Left ventricle myocardium inferior (tissue), 1 donor: ENCODE data around the gene EPO. TPM values are rescaled to one million over a fixed set of nuclear protein-coding genes. Genes with fewer than 3 reads are reported as not detected.

ENCODE experiments used
- DNase-seq: peaks from one replicate; pipeline ENCODE4 v3.0.0-alpha.2; 2020
- H3K27ac ChIP-seq: fragments of 200-600 bp; replicated peaks from 2 replicates; pipeline ENCODE4 v1.8.0; 2021
- H3K27me3 ChIP-seq: fragments of 200-600 bp; 2 replicates; pipeline ENCODE4 v1.8.0; 2021; ENCODE audit warnings: low read depth
- H3K36me3 ChIP-seq: fragments of 200-600 bp; 2 replicates; pipeline ENCODE4 v1.8.0; 2021
- H3K4me1 ChIP-seq: fragments of 200-600 bp; 2 replicates; pipeline ENCODE4 v1.8.0; 2021
- H3K4me3 ChIP-seq: fragments of 200-600 bp; 2 replicates; pipeline ENCODE4 v1.8.0; 2021; ENCODE audit warnings: mild to moderate bottlenecking, moderate library complexity
- H3K9me3 ChIP-seq: fragments of 200-600 bp; replicated peaks from 2 replicates; pipeline ENCODE4 v1.8.0; 2021
- intact Hi-C: fragments of 100-400 bp; cut with micrococcal nuclease; formaldehyde crosslinking; loops from one replicate; pipeline ENCODE4 v1.11.0; 2022
- total RNA-seq: library from RNA; stranded (reverse); fragmentation: NEBNext Ultra II Directional; extraction: Animal tissue kit (Norgen Biotek cat#: 25700); gene quantifications from one replicate; pipeline ENCODE4 v1.2.1, GENCODE V29; 2021
- TF ChIP-seq, protein P1 (sequence below): fragments of 200-600 bp; IDR thresholded peaks from 2 replicates; pipeline ENCODE4 v1.8.0; 2021; ENCODE audit warnings: antibody characterized with exemption, mild to moderate bottlenecking, borderline replicate concordance
- donor health status: DM: no; HTN: yes; CAD: no; lungs with severe emphysema.

EPO gene
- total RNA-seq, 1 donor from 2014 or later = not detected

DNA sequence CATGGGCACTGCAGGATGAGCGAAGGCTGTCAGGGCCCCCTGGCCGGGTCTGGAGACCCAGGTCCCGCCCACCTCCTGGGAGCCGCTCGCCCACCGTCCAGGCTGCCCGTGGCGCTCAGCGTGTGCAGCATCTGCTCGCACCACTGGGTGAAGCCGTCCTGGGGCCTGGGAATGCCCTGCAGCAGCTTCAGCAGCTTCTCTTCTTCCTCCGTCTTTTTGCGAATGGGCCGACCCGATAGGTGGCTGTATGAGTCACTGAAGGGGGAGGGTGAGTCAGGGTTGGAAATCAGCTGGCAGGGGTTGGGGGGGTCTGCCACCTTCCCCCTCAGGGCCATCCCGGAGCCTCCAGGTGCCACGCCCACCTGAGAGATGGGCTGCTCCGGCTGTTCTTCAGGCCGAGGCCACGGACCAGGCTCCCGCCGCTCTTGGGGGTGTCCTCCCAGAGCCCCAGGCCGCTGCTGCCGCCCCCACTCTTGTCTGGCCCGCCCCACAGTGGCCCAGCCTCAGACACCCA, 38.0 kb upstream of the EPO start:
- Histone ChIP-seq H3K4me3 (no peak overlapping the region), H3K27ac (no peak overlapping the region)
- DNase-seq = no peak

DNA sequence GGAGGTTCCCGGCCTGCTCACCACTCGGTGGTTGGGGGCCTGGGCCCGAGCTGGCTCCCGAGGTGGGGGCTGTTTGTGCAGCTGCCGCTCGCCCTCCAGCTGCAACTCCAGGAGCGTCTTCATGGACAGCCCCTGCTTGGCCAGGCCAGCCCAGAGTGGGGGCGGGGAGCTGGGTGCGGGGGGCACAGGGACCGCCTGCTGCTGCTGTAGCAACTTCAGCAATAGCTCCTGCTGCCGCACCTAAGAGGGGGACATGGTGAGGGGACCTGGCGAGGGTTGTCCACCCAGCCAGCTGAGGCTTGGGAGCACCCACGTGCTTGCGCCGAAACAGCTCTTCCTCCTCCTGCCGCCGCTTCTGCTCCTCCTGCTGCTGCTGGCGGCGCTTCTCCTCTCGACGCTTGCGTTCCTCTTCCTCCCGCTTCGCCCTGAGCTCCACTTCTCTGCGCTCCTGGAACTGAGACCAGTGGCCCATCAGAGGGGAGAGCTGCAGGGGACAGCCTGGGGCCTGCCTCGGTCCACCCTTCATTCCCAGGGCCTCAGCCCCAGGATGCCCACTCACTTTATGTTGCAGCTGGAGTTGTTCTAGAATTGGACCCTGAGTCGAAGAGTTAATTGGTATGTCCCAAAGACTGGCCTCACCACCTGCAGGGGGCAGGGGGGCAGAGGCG, 37.1 kb upstream of the EPO start:
- H3K9me3 ChIP-seq = no peaks in the 10 kb centered on the region
- no peaks in the 10 kb centered on the region for H3K27me3 ChIP-seq
- TF ChIP-seq, protein P1, sequence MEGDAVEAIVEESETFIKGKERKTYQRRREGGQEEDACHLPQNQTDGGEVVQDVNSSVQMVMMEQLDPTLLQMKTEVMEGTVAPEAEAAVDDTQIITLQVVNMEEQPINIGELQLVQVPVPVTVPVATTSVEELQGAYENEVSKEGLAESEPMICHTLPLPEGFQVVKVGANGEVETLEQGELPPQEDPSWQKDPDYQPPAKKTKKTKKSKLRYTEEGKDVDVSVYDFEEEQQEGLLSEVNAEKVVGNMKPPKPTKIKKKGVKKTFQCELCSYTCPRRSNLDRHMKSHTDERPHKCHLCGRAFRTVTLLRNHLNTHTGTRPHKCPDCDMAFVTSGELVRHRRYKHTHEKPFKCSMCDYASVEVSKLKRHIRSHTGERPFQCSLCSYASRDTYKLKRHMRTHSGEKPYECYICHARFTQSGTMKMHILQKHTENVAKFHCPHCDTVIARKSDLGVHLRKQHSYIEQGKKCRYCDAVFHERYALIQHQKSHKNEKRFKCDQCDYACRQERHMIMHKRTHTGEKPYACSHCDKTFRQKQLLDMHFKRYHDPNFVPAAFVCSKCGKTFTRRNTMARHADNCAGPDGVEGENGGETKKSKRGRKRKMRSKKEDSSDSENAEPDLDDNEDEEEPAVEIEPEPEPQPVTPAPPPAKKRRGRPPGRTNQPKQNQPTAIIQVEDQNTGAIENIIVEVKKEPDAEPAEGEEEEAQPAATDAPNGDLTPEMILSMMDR = no peak
- intact Hi-C loops = no loop called here
- peaks cover 87% of the 10 kb centered on the region for H3K36me3 ChIP-seq
- DNase-seq = no peak
- peaks cover 35% of the 10 kb centered on the region for H3K4me1 ChIP-seq
- no peak overlapping the region for H3K4me3 ChIP-seq
- H3K27ac ChIP-seq = no peak overlapping the region

More for the DNA sequence above, 38.0 kb upstream of the EPO start:
- no peaks in the 10 kb centered on the region for H3K9me3 ChIP-seq
- TF ChIP-seq, protein P1 = no peak
- intact Hi-C loops = no loop called here
- peaks cover 37% of the 10 kb centered on the region for H3K4me1 ChIP-seq
- H3K27me3 ChIP-seq = no peaks in the 10 kb centered on the region
- H3K36me3 ChIP-seq = peaks cover 87% of the 10 kb centered on the region

DNA sequence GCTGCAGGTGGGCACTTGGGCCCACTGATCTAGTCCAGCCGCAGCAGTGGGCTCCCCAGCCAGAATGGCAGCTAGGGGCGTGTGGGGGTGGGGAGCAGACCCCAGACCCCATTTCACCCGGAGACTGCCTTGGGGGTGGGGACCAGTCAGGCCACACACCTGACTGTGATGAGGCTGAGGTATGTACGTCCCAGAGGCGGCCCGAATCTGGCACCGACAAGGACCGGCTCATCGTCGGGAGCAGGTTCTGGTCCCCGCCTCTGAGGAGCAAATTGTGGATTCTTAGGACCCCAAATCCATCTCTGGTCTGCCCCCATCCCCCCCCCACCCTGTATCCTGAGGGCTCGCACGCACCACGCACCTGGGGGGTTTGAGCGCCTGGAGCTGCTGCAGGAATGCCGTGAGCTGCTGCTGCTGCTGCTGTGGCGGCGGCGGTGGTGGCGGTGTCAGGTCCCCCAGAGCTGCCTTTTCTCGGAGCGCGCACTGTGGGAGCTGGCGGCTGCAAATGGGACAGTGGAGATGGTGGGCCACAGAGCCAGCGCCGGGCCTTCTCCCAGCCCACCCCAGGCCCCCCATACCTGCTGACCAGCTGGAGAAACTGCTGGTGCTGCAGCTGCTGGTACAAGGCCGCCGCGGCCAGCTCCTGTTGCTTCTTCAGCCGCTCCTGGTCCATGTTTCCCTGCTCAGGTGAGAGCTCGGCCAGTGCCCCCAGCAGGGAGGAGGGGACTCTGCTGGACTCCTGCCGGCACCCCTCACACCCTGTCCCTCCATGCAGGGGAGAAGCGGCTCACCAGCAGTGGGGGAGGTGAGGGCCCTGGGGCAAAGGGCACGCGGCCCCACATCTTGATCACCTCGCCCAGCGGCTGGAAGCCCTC, 36.4 kb upstream of the EPO start:
- Histone ChIP-seq H3K4me3 (no peak overlapping the region), H3K27me3 (no peaks in the 10 kb centered on the region), H3K9me3 (no peaks in the 10 kb centered on the region), H3K4me1 (peaks cover 35% of the 10 kb centered on the region), H3K27ac (no peak overlapping the region), H3K36me3 (peaks cover 87% of the 10 kb centered on the region)
- DNase-seq = no peak
- TF ChIP-seq, protein P1 = no peak
- intact Hi-C loops = no loop called here

DNA sequence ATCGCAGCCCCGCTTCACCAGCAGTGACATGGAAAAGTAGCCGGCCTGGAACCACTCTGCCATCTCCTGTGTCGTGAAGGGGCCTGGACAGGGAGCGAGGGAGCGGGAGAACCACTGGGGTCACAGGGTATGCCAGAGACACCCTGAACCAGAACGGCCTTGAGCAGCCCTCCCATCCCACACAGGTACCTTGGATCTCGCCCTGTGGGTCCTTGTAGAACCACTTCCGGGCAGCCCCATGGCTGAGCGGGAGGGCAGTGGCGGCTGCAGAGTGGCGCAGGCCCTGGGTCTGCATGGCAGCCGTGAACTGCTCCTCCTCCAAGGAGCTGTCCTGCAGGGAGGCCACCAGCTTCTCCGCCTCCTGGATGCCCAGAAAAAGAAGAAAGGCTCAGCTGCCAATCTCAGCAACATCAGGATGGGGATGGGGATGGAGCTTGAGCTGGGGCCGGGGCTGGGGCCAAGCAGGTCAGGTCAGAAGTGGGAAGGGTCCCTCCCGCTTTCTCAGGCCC, 35.7 kb upstream of the EPO start:
- Histone ChIP-seq H3K4me1 (peaks cover 35% of the 10 kb centered on the region), H3K27ac (no peak overlapping the region), H3K9me3 (no peaks in the 10 kb centered on the region), H3K27me3 (no peaks in the 10 kb centered on the region), H3K36me3 (peaks cover 84% of the 10 kb centered on the region), H3K4me3 (no peak overlapping the region)
- TF ChIP-seq, protein P1 = no peak
- intact Hi-C loops = no loop called here
- DNase-seq = no peak

DNA sequence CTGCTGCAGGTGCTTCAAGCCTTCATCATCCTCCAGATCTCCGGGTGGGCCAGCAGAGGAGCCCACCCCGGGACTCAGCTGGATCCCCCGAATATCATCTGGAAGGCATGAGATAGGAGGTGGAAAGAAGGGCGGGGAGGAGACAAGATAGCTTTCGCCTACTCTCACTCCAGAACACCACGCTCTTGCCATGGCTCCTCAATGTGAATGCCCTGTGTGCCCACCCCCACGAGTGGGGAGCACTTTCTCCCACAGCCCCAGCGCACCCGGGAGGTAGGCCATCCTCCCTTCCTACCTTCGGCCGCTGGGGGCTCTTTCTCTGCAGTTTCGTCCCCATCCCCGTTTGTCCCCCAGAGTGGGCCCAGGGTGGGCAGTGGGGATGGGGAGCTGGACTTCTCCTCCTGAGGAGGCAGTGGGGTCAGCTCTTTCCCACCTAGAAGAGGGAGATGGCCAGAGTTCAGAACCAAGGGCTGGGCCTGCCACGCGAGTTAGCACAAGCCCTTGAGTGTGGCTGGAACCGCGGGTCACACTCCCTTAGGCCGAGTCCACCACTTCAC, 35.1 kb upstream of the EPO start:
- H3K4me3 ChIP-seq = no peak overlapping the region
- no peaks in the 10 kb centered on the region for H3K27me3 ChIP-seq
- no peak overlapping the region for H3K27ac ChIP-seq
- intact Hi-C loops = no loop called here
- no peaks in the 10 kb centered on the region for H3K9me3 ChIP-seq
- peaks cover 35% of the 10 kb centered on the region for H3K4me1 ChIP-seq
- no peak for DNase-seq
- TF ChIP-seq, protein P1 = no peak
- peaks cover 81% of the 10 kb centered on the region for H3K36me3 ChIP-seq
